Panc1 (cell line): ENCODE results near the gene MPPE1. TPM values are rescaled to one million over a fixed set of nuclear protein-coding genes. Genes with fewer than 3 reads are reported as not detected.

Experiments
- ATAC-seq: fragments of 200-7000 bp; cut with Tn5 transposase; 2 replicates; pipeline ENCODE4 v1.9.1; 2020; ENCODE audit warnings: mild to moderate bottlenecking, moderate library complexity
- BruUV-seq: library from RNA; stranded (reverse); fragments of 400-500 nt; replicated peaks from 2 replicates; lab custom pipeline; 2021; lab: Mats Ljungman, UMichigan
- CTCF ChIA-PET: fragments of 300-600 bp; sonication (Branson Sonifier 250); formaldehyde crosslinking; loops from one replicate; lab custom pipeline; 2022; ENCODE audit warnings: antibody characterized with exemption; lab: Charles Lee
- POLR2A ChIA-PET: fragments of 300-600 bp; sonication (Branson Sonifier 250); formaldehyde crosslinking; loops from one replicate; lab custom pipeline; 2022; ENCODE audit warnings: antibody characterized with exemption; lab: Charles Lee
- DNase-seq: peaks from one replicate; pipeline ENCODE4 v3.0.0-alpha.2; 2010; ENCODE audit warnings: low read depth, low spot score
- H3K27ac ChIP-seq: 2 replicates; pipeline ENCODE4 v1.5.1; 2011; ENCODE audit warnings: mild to moderate bottlenecking, low read length, inconsistent platforms
- H3K27me3 ChIP-seq: fragments of 200-500 bp; sonication (Bioruptor generic); 2 replicates; pipeline ENCODE4 v1.6.0; 2014; ENCODE audit warnings: low read length, inconsistent platforms; ENCODE audit not compliant: control insufficient read depth, insufficient read depth
- H3K36me3 ChIP-seq: fragments of 200-500 bp; sonication (Bioruptor generic); 2 replicates; pipeline ENCODE4 v1.5.1; 2014; ENCODE audit warnings: inconsistent platforms, mild to moderate bottlenecking, low read length, moderate library complexity; ENCODE audit not compliant: control insufficient read depth, insufficient read depth
- H3K4me1 ChIP-seq: 2 replicates; pipeline ENCODE4 v1.5.1; 2011; ENCODE audit warnings: inconsistent platforms, mild to moderate bottlenecking, low read length, moderate library complexity; ENCODE audit not compliant: control insufficient read depth, insufficient read depth
- H3K4me3 ChIP-seq, 2 experiments: 2 replicates each; pipeline ENCODE4 v1.5.1; 2011 to 2012; ENCODE audit warnings: low read depth in 2 of 2, low read length in 2 of 2, mild to moderate bottlenecking in 2 of 2, inconsistent platforms in 1 of 2, moderate library complexity in 1 of 2
- H3K9me3 ChIP-seq: fragments of 200-500 bp; sonication (Bioruptor generic); 2 replicates; pipeline ENCODE4 v1.5.1; 2014; ENCODE audit warnings: low read depth, mild to moderate bottlenecking, inconsistent platforms, low read length, moderate library complexity; ENCODE audit not compliant: control insufficient read depth, insufficient read depth
- CTCF ChIP-seq: fragments of 450-650 bp; IDR thresholded peaks from 2 replicates; pipeline ENCODE4 v1.5.1; 2017; ENCODE audit warnings: mild to moderate bottlenecking
- POLR2AphosphoS5 ChIP-seq: IDR thresholded peaks from 2 replicates; pipeline ENCODE4 v1.6.1; 2012; ENCODE audit warnings: mild to moderate bottlenecking, low read depth, low read length, moderate library complexity
- SIN3A ChIP-seq: IDR thresholded peaks from 2 replicates; pipeline ENCODE4 v1.6.1; 2012; ENCODE audit warnings: low read depth, mild to moderate bottlenecking, low read length, moderate library complexity, borderline replicate concordance; ENCODE audit not compliant: insufficient read depth
- TCF7L2 ChIP-seq: IDR thresholded peaks from 2 replicates; pipeline ENCODE4 v1.6.1; 2011; ENCODE audit warnings: mild to moderate bottlenecking, low read depth, low read length, inconsistent platforms
- in situ Hi-C: cut with HindIII; loops from 2 replicates; pipeline ENCODE4 v1.10.0; 2016; ENCODE audit warnings: low sequenced_read_pairs, low pct_unique_long_range_greater_than_20kb
- intact Hi-C: fragments of 100-400 bp; cut with micrococcal nuclease; formaldehyde crosslinking; loops from one replicate; pipeline ENCODE4 v1.10.0; 2022; ENCODE audit not compliant: unreplicated experiment
- total RNA-seq: library from RNA; stranded (reverse); gene quantifications from one replicate; pipeline ENCODE4 v1.2.1, GENCODE V29; 2021; ENCODE audit not compliant: unreplicated experiment
- TF ChIP-seq, protein P1 (sequence below), 2 experiments: IDR thresholded peaks; 2 replicates each; pipeline ENCODE4 v1.6.1; 2011 to 2012; ENCODE audit warnings: low read depth in 2 of 2, control low read depth in 1 of 2, low read length in 1 of 2, mild to moderate bottlenecking in 1 of 2, moderate library complexity in 1 of 2; ENCODE audit not compliant: insufficient read depth in 1 of 2

Gene MPPE1
- total RNA-seq, 1 experiment from 2014 or later, result 37.1 TPM

DNA sequence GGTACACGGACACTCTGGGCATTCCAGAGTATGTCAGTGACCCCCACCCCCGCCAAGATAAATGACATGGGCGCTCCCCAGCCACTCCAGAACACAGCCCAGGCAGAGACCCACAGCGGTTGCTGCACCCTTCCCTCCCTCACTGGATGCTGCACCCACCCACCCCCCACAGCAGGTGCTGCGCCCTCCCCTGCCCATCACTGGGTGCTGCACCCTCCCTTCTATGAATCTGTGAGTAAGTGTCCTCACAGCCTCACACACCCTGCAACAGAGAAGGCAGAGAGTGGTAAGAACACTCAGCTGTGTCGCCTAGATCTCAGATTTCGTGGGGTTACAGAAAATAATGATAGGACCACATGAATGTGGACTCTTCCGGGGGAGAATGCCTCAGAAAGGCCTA lies 33.4 kb downstream of the MPPE1 start:
- Histone ChIP-seq H3K9me3 (no peaks in the 10 kb centered on the region), H3K4me1 (no peaks in the 10 kb centered on the region), H3K36me3 (no peaks in the 10 kb centered on the region), H3K4me3 (no peak overlapping the region), H3K27me3 (no peaks in the 10 kb centered on the region), H3K27ac (no peak overlapping the region)
- in situ Hi-C loops (no loop called here), intact Hi-C loops (no loop called here)
- CTCF ChIA-PET, result no interaction called here
- DNase-seq, result no peak
- no peak for ATAC-seq
- BruUV-seq, result no TSS peak
- POLR2A ChIA-PET, result interaction anchor here (0.6 kb wide), 1 partner anchor 129 kb away, joined by 6 read pairs; no protein-coding TSS in a partner anchor
- TF ChIP-seq CTCF (no peak), POLR2AphosphoS5 (no peak), SIN3A (no peak), TCF7L2 (no peak)
- TF ChIP-seq, protein P1, sequence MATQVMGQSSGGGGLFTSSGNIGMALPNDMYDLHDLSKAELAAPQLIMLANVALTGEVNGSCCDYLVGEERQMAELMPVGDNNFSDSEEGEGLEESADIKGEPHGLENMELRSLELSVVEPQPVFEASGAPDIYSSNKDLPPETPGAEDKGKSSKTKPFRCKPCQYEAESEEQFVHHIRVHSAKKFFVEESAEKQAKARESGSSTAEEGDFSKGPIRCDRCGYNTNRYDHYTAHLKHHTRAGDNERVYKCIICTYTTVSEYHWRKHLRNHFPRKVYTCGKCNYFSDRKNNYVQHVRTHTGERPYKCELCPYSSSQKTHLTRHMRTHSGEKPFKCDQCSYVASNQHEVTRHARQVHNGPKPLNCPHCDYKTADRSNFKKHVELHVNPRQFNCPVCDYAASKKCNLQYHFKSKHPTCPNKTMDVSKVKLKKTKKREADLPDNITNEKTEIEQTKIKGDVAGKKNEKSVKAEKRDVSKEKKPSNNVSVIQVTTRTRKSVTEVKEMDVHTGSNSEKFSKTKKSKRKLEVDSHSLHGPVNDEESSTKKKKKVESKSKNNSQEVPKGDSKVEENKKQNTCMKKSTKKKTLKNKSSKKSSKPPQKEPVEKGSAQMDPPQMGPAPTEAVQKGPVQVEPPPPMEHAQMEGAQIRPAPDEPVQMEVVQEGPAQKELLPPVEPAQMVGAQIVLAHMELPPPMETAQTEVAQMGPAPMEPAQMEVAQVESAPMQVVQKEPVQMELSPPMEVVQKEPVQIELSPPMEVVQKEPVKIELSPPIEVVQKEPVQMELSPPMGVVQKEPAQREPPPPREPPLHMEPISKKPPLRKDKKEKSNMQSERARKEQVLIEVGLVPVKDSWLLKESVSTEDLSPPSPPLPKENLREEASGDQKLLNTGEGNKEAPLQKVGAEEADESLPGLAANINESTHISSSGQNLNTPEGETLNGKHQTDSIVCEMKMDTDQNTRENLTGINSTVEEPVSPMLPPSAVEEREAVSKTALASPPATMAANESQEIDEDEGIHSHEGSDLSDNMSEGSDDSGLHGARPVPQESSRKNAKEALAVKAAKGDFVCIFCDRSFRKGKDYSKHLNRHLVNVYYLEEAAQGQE (IDR thresholded peaks at IDR 0.05; ENCODE audit: insufficient read depth in 1 of 2, low read depth in 2 of 2, low read length in 1 of 2), result no peak

GRCh38 chr18:11873670-11874340 lies 34.3 kb downstream of the MPPE1 start:
- Histone ChIP-seq H3K27me3 (no peaks in the 10 kb centered on the region), H3K27ac (no peak overlapping the region), H3K4me1 (no peaks in the 10 kb centered on the region), H3K4me3 (no peak overlapping the region), H3K36me3 (no peaks in the 10 kb centered on the region), H3K9me3 (no peaks in the 10 kb centered on the region)
- no TSS peak for BruUV-seq
- ChIA-PET POLR2A (no interaction called here), CTCF (no interaction called here)
- intact Hi-C loops (no loop called here), in situ Hi-C loops (no loop called here)
- no peak for ATAC-seq
- DNase-seq, result no peak
- TF ChIP-seq TCF7L2, result no peak
- TF ChIP-seq, protein P1 (IDR thresholded peaks at IDR 0.05; ENCODE audit: insufficient read depth in 1 of 2, low read depth in 2 of 2, low read length in 1 of 2), result no peak
- no peak for TF ChIP-seq POLR2AphosphoS5
- TF ChIP-seq SIN3A, result no peak
- no peak for TF ChIP-seq CTCF
